Stimulated activated CD8-positive, alpha-beta memory T cell treated with anti-CD3 and anti-CD28 coated beads, Interleukin-7, amount 100 ng/mL, for 4 hours (primary cell): Measurements from ENCODE around the gene TICAM2.
A peak's percentile ranks its signal among the peaks of the same experiment; 100 is the strongest.
"Not testable (repeated sequence)": the region's sequence is repeated elsewhere in the genome, so short reads cannot be mapped to it uniquely, and the experiment has no call there.

Experiments
- DNase-seq, 2 donors: peaks; one replicate each; pipeline ENCODE4 v3.0.0-alpha.2; 2020; ENCODE audit warnings: low read depth in 2 of 2

TICAM2 gene, protein sequence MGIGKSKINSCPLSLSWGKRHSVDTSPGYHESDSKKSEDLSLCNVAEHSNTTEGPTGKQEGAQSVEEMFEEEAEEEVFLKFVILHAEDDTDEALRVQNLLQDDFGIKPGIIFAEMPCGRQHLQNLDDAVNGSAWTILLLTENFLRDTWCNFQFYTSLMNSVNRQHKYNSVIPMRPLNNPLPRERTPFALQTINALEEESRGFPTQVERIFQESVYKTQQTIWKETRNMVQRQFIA

DNA sequence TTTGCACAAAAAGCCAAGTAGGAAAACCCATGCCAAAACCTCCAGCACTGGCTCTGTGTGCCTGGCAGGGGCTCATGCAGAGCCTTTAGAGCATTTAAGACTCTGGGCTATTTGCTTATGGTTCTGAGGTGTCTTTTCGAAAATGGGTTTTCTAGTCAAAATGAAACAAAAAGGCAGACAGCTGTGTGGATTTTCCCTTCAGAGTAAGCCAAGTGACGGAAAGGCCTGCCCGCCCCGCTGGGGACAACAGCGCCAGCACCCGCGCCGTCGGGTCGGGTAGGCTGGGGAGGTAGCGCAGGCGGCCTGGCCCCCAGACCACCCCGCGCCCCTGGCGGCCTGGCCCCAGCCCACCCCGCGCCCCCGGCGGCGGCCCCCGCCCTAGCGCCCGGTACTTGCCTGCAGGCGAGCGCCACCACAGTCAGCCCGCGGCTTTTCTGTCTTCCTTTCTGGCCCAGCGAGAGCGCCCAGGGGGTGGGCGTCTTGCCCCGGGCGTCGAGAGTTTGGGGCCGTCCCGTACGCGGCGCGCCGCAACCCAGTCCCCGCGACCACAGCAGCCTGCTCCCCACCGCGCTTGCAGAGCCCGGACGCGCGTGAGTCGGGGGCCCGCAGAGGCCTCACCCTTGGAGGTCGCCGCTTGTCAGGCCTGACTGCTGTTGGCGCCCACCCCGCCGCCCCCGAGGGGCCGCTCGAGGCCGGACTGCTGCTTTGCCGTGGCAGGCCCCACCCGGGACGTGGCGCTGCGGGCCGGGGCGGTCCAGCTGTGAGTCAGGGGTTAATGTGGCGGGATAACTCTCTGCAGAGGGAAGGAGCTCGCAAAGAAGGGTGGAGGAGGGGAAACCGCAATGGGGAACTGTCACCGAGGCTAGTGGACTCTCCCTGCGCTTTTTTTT, at the start of gene TICAM2:
Gene TICAM2 (minus strand): TSS at position 779 of the 890 bp plus-strand sequence. CDS start 21,223 bp downstream, outside the sequence.
- DNase-seq: peak; percentile 8 to 40

DNA sequence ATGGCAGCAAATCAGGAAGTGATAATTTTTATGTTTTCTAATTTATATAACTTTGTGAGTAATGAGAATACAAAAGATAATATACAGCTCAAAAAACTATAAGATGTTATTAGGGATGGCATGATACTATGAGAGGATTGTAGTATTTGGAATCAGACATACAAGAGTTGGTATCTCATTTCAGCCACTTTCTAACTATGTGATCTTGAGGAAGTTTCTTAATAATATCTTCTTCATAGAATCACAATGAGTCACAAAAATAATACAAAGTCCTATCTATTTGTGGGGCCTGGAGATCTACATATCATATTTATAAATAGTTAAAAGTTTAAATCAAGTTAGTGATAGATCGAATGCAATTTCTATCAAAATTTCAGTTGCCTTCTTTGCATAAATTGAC, 47.3 kb upstream of the TICAM2 start:
- no peak for DNase-seq

DNA sequence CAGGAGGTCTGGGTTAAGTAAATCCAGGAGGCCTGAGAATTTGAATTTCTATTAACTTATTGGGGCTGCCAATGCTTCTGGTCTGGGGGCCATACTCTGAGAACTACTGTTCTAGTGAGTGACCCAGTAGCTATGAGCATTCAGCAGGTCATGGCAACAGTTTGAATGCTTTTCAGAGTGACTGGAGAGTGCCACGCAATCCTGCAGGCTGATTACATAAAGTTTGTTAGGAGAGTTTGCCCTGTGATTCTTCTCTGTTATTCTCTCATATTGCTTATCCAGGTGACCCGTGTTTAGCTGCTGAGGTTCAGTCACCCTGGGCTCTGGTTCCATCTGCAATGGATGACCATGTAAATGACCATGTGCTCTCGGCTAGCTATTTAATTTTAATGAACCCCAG, 45.8 kb upstream of the TICAM2 start:
- no peak for DNase-seq

DNA sequence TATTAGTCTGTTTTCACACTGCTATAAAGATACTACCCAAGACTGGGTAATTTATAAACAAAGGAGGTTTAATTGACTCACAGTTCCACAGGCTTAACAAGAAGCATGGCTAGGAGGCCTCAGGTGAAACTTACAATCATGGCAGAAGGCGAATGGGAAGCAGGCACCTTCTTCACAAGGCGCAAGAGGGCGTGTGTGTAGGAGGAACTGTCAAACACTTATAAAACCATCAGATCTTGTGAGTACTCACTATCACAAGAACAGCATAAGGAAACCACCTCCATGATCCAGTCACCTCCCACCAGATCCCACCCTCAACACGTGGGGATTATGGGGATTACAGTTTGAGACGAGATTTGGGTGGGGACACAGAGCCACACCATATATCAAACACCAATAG, 43.1 kb upstream of the TICAM2 start:
- DNase-seq: not testable (repeated sequence)

DNA sequence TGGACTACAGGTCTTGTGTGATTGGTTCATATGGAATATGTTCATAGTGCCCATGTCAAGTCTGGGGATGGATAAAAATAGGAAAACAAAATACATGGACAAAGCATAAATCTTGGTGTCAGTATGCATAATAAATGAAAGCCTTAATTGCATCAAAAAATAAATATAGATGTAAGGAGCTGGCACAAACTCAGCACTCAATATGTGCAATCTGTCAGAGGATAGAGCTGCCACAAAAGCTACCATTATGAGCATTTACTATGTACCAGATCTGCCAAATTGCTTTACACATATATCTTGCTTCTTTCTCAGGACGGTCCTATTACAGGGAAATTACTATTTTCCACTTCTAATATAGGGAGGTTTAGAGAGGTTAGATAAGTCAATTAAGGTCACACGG, 41.8 kb upstream of the TICAM2 start:
- no peak for DNase-seq

DNA sequence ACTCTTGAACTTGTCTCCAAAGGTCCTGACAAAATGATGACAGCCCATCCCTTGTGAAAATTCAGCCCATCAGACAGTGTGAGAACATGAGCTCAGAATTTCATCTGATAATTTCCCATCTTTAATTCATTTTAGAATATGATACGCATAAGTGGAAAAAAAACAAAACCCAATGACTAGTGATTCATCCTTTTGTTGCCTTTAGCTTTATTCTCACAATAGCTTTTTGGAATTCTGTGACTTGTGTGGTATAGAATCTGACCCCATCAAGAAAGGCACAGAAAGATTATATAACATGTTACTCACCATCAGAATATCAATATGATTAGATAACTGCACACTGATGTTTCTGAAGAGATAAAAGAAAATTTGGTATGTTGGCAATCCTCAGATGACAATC, 39.7 kb upstream of the TICAM2 start:
- no peak for DNase-seq

DNA sequence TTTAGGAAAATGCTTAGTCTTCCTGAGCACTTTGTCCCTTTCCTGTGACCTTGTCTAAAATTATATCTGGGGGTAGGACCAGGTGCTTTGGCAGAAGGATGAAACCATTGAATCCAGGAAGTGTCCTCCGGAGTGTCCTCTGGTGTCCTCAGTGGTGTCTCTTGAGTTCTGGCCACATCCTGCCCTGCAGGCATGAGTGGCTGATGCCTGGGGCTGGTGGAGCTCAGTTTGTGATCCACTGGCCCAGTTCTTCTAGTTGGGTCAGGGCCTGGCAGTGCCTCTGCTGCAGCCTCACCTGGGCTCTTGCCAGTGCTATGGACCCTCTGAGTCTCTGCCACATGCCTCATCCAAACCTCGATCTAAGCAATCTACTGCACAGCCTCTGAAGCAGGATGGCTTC, 38.0 kb upstream of the TICAM2 start:
- no peak for DNase-seq

DNA sequence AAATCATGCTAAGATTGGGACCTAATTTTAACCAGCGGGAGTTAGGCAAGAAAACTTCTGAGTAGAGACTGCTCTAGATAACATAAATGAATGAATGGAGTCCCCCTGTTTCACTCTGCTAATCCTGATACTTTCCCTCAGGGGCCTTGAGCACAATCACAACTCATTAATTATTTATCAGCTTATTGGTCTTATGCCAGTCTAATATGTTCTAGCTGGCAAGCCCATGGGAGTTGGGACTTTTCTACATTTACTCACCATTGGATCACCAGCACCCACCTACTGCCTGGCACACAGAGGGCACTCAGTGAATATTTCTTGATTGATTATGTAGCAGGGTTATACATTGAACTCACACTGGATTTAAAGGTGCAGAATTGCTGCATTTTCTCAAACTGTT, 37.1 kb upstream of the TICAM2 start:
- no peak for DNase-seq

DNA sequence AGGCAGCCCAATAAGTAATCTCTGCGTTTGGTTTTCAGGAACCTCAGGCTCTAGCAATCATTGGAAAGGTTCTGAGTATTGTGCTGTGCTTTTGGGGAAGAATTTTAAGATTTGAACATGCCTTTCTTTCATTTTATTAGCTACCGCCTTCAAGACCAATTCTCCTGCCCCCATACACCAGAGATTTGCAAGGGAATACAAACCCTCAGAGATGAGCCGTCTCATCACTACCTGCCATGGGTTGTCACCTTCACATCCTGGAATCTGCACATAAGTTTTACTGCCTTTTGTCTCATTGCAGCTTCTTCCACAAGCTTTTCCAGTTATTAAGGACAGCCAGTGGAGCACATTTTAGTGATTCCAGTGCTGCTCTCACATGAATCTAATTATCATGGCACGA, 35.2 kb upstream of the TICAM2 start:
- no peak for DNase-seq

DNA sequence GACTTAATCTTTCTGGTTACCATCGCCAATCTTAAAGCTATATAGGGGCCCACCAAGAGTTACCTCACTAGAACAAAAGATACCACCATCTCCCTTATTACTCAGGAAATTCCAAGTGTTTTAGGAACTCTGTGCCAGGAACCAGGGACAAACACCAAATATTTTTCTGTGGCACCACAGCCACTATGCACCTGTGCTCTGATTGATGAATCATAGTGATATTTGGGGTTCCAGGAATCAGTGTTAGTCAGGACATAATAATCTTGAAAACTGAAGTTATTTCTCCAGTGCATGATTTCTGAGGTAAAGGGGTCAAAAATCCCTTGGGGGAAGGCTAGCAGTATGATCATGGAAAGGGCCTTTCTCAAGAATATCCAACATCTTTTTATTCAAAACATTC, 33.7 kb upstream of the TICAM2 start:
- no peak for DNase-seq

DNA sequence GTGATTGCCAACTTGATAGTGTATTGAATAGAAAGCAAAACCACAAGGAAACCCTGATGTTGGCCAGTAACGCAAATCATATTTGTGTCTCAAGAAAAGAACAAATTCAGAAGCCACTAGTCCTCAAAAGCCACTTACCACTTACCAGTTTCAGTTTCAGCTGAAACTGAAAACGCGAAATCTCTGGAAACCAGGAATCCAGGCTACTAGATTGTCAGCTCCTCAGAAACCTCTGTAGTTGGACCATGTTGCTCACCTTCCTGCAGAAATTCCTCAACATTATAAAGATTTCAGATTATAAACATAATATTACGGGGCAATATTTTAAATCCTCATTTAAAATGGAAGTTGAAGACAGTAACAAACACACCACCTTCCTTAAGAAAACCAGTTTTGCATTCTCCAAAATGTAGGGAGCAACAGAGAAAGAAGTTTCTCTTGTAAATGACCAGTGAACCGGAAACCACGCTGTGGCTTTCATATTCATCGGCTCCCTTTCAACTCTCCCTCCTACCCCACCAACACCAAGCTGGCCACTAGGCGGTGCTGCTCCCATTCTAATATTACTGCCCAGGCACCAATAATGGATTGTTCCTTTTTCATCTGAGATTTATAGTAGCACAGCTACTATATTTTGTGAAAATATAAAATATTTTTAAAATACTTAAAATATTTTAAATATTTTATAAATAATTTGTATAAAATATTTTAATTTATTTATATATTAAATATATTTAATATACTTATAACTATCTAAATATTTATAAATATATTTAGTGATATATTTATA, 32.3 kb upstream of the TICAM2 start:
- peak; percentile 66 to 67 for DNase-seq

DNA sequence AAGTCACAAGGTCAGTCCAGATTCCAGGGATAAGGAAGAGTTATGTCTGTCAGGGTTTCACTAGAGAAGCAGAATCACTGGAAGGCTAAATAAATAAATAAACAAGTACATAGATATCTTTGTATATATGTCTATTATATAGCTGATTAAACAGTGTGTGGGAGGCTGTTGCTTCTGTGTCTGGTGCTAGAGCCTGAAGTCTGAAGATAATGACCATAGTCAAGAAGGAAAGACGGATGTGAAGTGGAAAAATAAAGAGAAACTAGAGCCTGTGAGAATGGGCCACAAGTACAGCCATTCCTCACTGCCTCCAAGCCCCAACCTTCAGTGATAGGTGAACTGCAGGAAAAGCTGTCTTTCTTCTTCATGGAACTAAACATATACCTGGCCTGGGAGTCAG, 27.6 kb upstream of the TICAM2 start:
- DNase-seq: no peak

DNA sequence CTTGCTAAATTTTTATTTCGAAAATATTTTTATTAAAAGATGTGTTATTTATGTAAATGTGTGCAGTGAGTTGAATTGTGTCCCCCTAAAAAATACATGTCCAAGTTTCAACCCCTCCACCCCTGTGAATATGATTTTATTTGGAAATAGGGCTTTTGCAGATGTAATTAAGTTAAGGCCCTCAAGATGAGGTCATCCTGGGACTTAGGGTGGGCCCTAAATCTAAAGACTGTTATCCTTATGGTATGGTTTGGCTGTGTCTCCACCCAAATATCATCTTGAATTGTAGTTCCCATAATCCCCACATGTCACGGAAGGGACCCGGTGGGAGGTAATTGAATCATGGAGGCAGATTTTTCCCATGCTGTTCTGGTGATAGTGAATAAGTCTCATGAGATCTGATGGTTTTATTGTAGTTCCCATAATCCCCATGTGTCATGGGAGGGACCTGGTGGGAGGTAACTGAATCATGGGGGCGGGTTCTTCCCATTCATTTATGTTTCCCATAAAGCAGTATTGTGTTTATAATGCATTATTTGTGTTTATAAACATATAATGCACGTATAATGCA, 25.1 kb upstream of the TICAM2 start:
- DNase-seq: no peak

DNA sequence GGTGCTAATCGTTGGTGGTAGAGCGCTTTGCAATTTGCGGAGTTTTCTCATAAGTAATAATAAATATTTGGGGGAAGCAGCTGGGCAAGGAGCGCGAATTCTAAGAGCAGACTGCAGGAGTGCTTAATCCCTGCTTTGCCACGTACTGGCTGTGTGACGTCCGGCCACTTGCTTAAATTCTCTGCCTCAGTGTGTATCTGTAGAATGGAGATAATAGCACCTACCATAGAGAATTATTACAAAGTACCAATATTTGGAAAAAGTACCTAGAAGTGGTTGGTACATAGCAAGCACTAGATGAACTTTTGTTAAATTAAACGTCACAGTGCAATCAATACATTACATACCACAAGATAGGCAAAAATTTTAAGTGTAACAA, 24.2 kb upstream of the TICAM2 start:
- DNase-seq: no peak

DNA sequence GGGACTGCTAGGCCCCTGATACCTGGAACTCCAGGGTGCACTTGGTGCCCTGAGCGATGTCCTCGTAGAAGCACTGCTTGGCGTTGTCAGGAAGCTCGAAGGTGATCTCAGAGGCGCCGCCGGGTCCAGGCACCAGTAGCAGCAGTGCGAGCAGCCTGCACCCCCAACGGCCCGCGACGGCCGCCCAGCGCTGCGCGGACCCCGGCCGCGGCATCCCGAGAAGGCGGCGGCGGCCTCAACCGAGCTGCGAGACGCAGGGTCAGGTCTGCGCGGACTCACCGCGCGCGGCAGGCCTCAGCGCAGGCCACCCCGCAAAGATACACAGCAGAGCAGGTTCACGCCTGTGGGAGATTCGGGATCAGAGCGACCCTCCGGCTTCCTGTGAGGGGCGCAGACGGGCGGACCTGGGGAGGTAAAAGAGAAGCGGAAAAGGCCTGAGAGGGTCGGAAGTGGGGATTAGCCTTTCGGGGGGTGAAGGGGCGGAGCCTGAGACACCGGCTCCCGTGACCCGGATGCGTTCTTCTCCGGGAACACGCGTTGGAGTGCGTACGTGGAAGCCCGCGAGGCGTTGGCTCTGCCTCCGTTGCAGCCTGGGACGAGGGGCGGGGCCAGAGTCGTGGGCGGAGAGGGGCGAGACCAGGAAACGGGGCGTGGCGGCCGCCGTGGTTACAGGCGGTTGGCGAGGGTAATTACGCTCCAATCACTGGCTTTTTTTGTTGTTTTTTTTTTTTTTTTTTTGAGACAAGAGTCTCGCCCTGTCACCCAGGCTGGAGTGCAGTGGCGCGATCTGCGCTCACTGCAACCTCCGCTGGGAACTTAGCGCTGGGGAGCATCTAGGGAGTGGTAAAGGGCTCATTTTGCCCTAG, 23.5 kb upstream of the TICAM2 start, which contains the start of gene TMED7:
Gene TMED7 (minus strand): TSS at position 458 of the 866 bp plus-strand sequence. CDS start 244 bp downstream, at position 214.
- peak; percentile 100 for DNase-seq

DNA sequence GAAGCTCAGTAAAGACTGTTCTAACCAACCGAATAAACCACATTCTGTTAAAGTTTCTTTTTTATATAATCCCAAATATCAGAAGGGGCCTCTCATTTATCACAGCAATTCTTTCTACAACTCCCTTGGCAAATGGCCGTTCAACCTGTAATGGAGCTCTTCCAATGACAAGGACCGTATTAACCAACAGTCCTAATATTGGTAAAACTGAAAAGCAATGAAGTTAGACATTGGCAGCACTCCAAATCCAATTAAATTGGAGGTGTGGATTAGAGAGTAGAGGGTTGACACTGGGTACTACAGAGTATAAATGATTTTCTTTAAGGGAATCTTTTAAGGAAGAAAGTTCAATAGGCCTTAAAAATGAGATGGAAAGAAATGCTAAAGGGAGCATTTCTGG, 22.7 kb upstream of the TICAM2 start:
- DNase-seq: no peak

DNA sequence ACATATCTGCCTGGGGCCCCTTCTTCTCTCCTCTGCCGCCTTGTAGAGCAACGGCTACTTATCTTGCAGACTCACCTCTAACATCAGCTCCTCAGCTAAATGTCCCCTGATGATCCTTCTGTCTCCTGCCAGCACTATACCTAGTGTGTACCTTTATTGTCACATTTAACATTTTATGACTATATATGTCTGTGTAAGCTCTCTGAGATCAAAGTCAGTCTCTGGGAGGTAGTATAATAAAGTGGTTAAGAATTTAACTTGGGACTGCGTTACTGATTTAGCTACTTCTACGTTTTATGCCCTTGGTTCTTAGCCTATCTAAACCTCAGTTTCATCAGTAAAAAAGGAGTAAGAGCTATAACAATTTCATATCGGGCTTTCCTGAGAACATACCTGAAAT, 21.4 kb upstream of the TICAM2 start:
- no peak for DNase-seq

DNA sequence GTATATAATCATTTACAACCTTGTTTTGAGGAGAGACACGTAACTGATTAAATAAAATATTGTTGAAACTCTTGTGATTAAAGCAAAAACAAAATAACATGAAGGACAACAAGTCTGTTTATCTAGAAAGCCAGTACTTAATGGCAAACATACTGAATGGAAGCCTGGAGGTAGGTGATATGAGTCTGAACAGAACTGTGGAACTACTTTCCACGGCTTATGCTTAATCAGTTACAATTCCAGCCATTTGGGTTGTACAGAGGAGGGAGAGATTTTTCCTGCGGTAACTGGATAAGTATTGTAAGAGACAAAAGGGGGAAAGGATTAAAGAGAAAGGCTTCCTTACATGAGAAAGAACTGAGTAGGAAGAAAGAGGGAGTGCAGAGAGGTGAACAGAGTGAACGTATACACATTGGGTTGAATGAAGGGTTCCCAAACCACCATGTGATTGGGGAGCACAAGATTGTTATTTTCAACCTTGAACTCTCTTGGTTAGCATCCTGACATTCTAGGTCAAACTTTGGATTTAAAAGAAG, 19.2 kb upstream of the TICAM2 start:
- DNase-seq: no peak

DNA sequence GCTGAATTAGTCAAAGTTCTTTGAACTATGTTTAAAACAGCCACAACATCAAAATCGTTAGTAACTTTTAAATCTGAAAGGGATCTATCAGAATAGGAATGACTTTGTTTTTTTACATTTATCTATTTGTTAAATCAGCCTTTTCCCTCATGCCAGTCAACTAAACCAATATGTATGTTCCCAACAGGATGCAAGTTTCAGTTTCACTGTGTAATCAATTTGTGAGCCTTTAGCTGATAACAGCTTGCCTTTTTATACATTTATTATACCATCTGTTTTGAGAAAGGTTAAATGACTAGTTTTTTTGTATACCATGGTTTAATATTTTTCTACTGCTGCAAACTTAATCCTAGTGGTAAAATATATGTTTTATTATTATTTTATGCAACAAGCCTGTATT, 14.6 kb upstream of the TICAM2 start:
- no peak for DNase-seq

DNA sequence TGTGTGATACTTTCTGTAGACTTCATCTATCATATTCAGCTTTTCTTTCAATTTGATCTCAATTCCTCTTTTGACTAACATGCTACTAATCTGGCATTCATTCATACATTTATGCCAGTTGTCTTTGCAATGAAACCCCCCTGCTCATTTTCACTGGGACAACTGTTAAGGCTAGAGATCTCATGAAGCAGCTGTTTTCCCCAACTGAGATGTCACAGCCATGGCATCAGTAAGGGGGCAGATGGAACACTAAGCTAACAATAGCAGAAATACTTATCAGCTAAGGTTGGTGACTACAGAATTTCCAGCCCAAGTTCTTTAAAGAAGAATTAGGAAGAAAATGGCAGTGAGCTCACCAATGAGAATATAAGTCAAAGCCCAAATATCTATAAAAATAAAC, 14.2 kb upstream of the TICAM2 start:
- DNase-seq: no peak

DNA sequence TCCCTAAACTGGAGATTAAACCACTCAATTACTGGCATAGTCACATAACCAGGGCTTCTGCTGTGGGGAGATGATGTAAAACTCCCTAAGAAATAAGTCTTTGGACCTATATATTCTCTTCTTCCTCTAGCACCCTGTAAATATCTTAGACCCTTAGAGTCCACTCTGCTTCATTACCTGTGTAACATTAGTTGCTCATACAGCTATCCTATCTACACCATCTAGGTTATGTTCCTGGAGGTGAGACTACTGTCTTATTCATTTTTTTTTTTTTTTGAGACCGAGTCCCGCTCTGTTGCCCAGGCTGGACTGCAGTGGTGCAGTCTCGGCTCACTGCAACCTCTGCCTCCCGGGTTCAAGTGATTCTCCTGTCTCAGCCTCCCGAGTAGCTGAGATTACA, 9.6 kb upstream of the TICAM2 start:
- DNase-seq: no peak
